H1 (cell line): ENCODE measurements around the gene HMGN1. TPM values are rescaled to one million over a fixed set of nuclear protein-coding genes. Genes with fewer than 3 reads are reported as not detected.

ENCODE experiments used
- ASH2L ChIP-seq: fragments of 200-600, 300-600 bp; sonication (generic); IDR thresholded peaks from one replicate; pipeline ENCODE4 v1.7.1; 2017; ENCODE audit warnings: low read length
- BCL11A ChIP-seq, 2 experiments: IDR thresholded peaks; one replicate each; pipeline ENCODE4 v1.6.1; 2011; ENCODE audit warnings: low read depth in 2 of 2, low read length in 2 of 2, mild to moderate bottlenecking in 2 of 2
- HDAC6 ChIP-seq: IDR thresholded peaks from one replicate; pipeline ENCODE4 v1.7.1; 2012; ENCODE audit warnings: low read depth, mild to moderate bottlenecking, inconsistent platforms, low read length, moderate library complexity
- POLR2A ChIP-seq, 2 experiments: IDR thresholded peaks; 1 replicate in 1 of 2; 2 replicates in 1 of 2; pipeline ENCODE4 v1.6.1; 2011; ENCODE audit warnings: low read depth in 2 of 2, low read length in 2 of 2, mild to moderate bottlenecking in 2 of 2; ENCODE audit errors: control extremely low read depth in 1 of 2
- SIX5 ChIP-seq: IDR thresholded peaks from 2 replicates; pipeline ENCODE4 v1.6.1; 2011; ENCODE audit warnings: mild to moderate bottlenecking, low read depth, low read length
- polyA plus RNA-seq, 7 experiments: library from polyadenylated mRNA; depleted of rRNA in 3 of 7; stranded (reverse) in 5 of 7; unstranded in 2 of 7; fragments of >200 nt in 5 of 7; fragments of 200-250 nt in 2 of 7; gene quantifications; 1 replicate in 5 of 7; 2 replicates in 1 of 7; 4 replicates in 1 of 7; pipeline versions ENCODE4 v1.2.1 to v1.2.3, GENCODE V29; 2011 to 2013; ENCODE audit warnings: missing spikeins in 2 of 7, mixed read lengths in 2 of 7
- total RNA-seq: library from RNA; stranded (reverse); fragmentation: NEBNext Ultra II Directional; extraction: Animal tissue kit (Norgen Biotek cat#: 25700); gene quantifications from 2 replicates; pipeline ENCODE4 v1.2.1, GENCODE V29; 2021
- TF ChIP-seq, protein P1 (sequence below): IDR thresholded peaks from 2 replicates; pipeline ENCODE4 v1.6.1; 2011; ENCODE audit warnings: low read depth, mild to moderate bottlenecking, low read length; ENCODE audit not compliant: insufficient read depth

HMGN1 gene
- total and polyA plus RNA-seq, 2 of the 8 experiments (the other 6 are each of a cell fraction or from before 2014, with no cell fraction given), result 279 to 505 TPM

DNA sequence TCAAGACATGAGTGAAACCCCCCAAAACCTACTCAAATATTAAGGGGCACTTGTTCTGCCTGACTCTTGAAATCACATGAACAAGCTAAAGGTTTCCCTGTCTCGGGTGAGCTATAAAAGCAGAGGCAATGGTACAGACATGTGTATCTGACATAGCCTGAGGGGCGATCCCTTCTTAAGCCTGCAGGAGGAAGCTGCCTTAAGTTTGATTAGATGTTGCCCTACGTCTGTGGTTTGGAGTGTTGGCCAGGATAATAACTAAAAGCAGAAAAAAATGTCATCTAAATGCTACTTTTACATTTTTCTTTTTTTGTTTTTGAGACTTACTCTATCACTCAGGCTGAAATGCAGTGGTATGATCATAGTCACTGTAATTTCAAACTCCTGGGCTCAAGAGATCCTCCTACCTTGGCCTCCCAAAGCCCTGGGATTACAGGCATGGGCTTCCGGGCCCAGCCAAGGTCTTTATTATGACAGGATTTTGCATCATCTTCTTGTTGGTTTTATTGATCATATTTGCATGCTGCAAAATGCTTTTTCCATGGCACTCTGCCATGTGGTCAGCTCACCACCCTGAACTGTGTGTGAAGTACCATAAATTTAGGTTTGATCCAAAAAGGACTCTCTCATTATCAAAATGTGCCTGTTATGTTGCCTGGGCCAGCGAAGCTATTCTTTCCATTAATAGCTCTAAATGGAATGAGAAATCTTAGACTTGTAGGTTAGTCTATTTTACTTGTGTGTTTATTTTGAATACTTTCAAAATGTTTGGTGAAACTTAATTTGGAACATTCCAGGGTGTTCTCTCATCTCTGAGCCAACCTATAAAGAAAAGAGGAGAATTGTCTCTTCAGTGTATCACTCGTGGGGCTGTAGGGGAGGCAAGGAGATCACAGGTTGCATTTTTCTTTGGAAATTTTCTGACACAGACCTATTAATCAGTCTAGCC, 15.0 kb upstream of the HMGN1 start (continued):
- TF ChIP-seq SIX5, result no peak
- TF ChIP-seq HDAC6, result no peak
- TF ChIP-seq BCL11A (IDR thresholded peaks at IDR 0.05; ENCODE audit: low read depth in 2 of 2, low read length in 2 of 2), result no peak
- TF ChIP-seq, protein P1, sequence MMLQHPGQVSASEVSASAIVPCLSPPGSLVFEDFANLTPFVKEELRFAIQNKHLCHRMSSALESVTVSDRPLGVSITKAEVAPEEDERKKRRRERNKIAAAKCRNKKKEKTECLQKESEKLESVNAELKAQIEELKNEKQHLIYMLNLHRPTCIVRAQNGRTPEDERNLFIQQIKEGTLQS, result no peak
- no peak for TF ChIP-seq POLR2A (IDR thresholded peaks at IDR 0.05; ENCODE audit: control extremely low read depth in 1 of 2, low read depth in 2 of 2, low read length in 2 of 2)
- TF ChIP-seq ASH2L, result no peak
- TF ChIP-seq, all 59 proteins: peak for 0
